K562 (cell line): ENCODE results near the gene MRI1. TPM values are rescaled to one million over a fixed set of nuclear protein-coding genes. Genes with fewer than 3 reads are reported as not detected.

ENCODE experiments used
- E2F6 ChIP-seq, 2 experiments: IDR thresholded peaks; 2 replicates each; pipeline ENCODE4 v1.6.1; 2011; ENCODE audit warnings: borderline replicate concordance in 1 of 2, control low read depth in 1 of 2, low read depth in 1 of 2, low read length in 1 of 2, mild to moderate bottlenecking in 1 of 2, mixed read lengths in 1 of 2, moderate library complexity in 1 of 2; ENCODE audit not compliant: insufficient read depth in 1 of 2, insufficient read length in 1 of 2, poor library complexity in 1 of 2, severe bottlenecking in 1 of 2; ENCODE audit errors: extremely low read depth in 1 of 2
- FOSL1 ChIP-seq: fragments of 200-800 bp; sonication (Bioruptor generic); conservative IDR thresholded peaks from 2 replicates; pipeline ENCODE4 v1.6.1; 2016; ENCODE audit warnings: missing genetic modification characterization, missing compliant biosample characterization
- JUND ChIP-seq, 2 experiments: IDR thresholded peaks; 2 replicates in 1 of 2; 3 replicates in 1 of 2; pipeline ENCODE4 v1.6.1; 2011; ENCODE audit warnings: borderline replicate concordance in 2 of 2, low read depth in 2 of 2, low read length in 2 of 2, improper control_type of control experiment in 1 of 2, missing biosample characterization in 1 of 2, missing genetic modification characterization in 1 of 2, missing genetic modification reagents in 1 of 2
- RCOR1 ChIP-seq, 2 experiments: IDR thresholded peaks; 2 replicates each; pipeline ENCODE4 v1.6.1; 2012; ENCODE audit warnings: low read depth in 2 of 2, low read length in 2 of 2, borderline replicate concordance in 1 of 2, improper control_type of control experiment in 1 of 2
- SPI1 ChIP-seq: IDR thresholded peaks from 2 replicates; pipeline ENCODE4 v1.6.1; 2011; ENCODE audit warnings: low read depth, low read length, control low read depth, borderline replicate concordance
- YY1 ChIP-seq, 3 experiments: IDR thresholded peaks; 2 replicates each; pipeline ENCODE4 v1.6.1; 2011; ENCODE audit warnings: low read length in 2 of 3, mild to moderate bottlenecking in 2 of 3, moderate library complexity in 2 of 3, borderline replicate concordance in 1 of 3, control low read depth in 1 of 3, low read depth in 1 of 3; ENCODE audit not compliant: insufficient read depth in 3 of 3, insufficient replicate concordance in 2 of 3, control insufficient read depth in 1 of 3, insufficient read length in 1 of 3; ENCODE audit errors: extremely low read depth in 1 of 3
- ZBTB40 ChIP-seq, 2 experiments: fragments of 450-650 bp in 1 of 2; sonication (generic) in 1 of 2; formaldehyde crosslinking in 1 of 2; IDR thresholded peaks; 2 replicates each; pipeline versions ENCODE4 v1.7.1 to v1.9.0; 2016 to 2022; ENCODE audit warnings: inconsistent platforms in 1 of 2, mild to moderate bottlenecking in 1 of 2, missing genetic modification reagents in 1 of 2
- polyA plus RNA-seq, 8 experiments: library from polyadenylated mRNA; depleted of rRNA in 4 of 8; stranded (reverse) in 5 of 8; unstranded in 3 of 8; fragments of >200 nt; fragmentation: Nextera tagmentation in 2 of 8; fragmentation: Illumina TruSeq in 1 of 8; extraction: Ambion mirVana in 2 of 8; extraction: Trizol in 1 of 8; gene quantifications; 2 replicates each; pipeline versions ENCODE4 v1.2.1 to v1.2.3, GENCODE V29; 2011 to 2014; ENCODE audit warnings: inconsistent platforms in 1 of 8, missing spikeins in 1 of 8
- total RNA-seq, 7 experiments: library from RNA; depleted of rRNA in 6 of 7; stranded (reverse); fragments of >200 nt in 6 of 7; fragmentation: Illumina TruSeq in 2 of 7; extraction: Trizol in 2 of 7; gene quantifications; 2 replicates each; pipeline versions ENCODE4 v1.2.1 to v1.2.3, GENCODE V29; 2011 to 2021; ENCODE audit warnings: low replicate concordance in 1 of 7
- TF ChIP-seq, protein P1 (sequence below): fragments of 450-650 bp; formaldehyde crosslinking; conservative IDR thresholded peaks from 2 replicates; pipeline ENCODE4 v1.4.0; 2022; ENCODE audit warnings: mild to moderate bottlenecking, missing genetic modification characterization
- TF ChIP-seq, protein P2 (sequence below): fragments of 450-650 bp; IDR thresholded peaks from one replicate; pipeline ENCODE4 v1.6.1; 2018; ENCODE audit warnings: mild to moderate bottlenecking, moderate library complexity; ENCODE audit not compliant: partially characterized antibody

The MRI1 gene
- total and polyA plus RNA-seq, 9 of the 15 experiments (the other 6 are each of a cell fraction or from before 2014, with no cell fraction given) = 5.5 to 57.4 (median 28.2) TPM

DNA sequence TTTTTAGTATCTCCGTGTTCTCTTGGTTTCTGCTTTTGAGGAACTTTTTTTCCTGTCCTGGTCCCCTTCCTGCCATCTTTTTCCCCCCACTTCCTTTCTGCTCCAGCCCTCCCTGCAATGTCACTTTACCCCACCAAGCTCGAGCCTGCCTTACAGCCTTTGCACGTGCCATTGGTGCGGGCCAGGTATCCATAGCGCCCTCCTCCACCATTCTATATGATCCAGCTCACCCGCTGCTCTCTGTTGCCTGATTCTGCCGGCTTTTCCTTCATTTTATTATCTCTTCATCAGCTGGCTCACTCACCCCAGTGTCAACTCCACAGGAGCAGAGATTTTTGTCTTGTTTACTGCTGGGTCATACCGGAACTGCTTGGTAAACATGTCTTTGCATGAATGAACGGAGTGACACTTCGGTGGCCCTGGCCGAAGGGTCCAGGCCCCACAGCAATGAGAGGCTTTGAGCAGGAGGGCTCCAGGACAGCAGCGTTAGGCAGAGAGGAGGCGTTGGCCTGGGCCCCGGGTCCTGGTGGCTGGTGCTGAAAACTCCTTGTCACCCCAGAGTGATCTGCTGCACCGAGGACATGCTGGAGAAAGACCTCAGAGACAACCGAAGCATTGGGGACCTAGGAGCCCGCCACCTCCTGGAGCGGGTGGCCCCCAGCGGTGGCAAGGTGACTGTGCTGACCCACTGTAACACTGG lies 1.2 kb downstream of the MRI1 start (continued):
- TF ChIP-seq YY1 (IDR thresholded peaks at IDR 0.05; ENCODE audit: borderline replicate concordance in 1 of 3, control insufficient read depth in 1 of 3, extremely low read depth in 1 of 3, insufficient read depth in 3 of 3, insufficient read length in 1 of 3, insufficient replicate concordance in 2 of 3, low read depth in 1 of 3, low read length in 2 of 3) (peak in 1 of 3 experiments; percentile 39), ZBTB40 (IDR thresholded peaks at IDR 0.05) (0 out of 2 replicates have a peak, but pooled peaks have one; percentile 21), ZBTB40 (CRISPR knock-in tag; IDR thresholded peaks at IDR 0.05) (no peak), SPI1 (0 out of 2 replicates have a peak, but pooled peaks have one; percentile 34), FOSL1 (tag) (peak; percentile 62), RCOR1 (IDR thresholded peaks at IDR 0.05; ENCODE audit: borderline replicate concordance in 1 of 2, low read depth in 2 of 2, low read length in 2 of 2) (peak in 1 of 2 experiments; percentile 69; a peak in 1 of 4 replicates), E2F6 (IDR thresholded peaks at IDR 0.05; ENCODE audit: borderline replicate concordance in 1 of 2, extremely low read depth in 1 of 2, insufficient read depth in 1 of 2, insufficient read length in 1 of 2, low read depth in 1 of 2, low read length in 1 of 2, poor library complexity in 1 of 2, severe bottlenecking in 1 of 2) (peak in 1 of 2 experiments; percentile 34), JUND (IDR thresholded peaks at IDR 0.05; ENCODE audit: borderline replicate concordance, low read depth, low read length) (0 out of 2 replicates have a peak, but pooled peaks have one; percentile 11), JUND (tag; IDR thresholded peaks at IDR 0.05; ENCODE audit: borderline replicate concordance, low read depth, low read length) (no peak; the same call in 2 of the 3 replicates)
- TF ChIP-seq, protein P1, sequence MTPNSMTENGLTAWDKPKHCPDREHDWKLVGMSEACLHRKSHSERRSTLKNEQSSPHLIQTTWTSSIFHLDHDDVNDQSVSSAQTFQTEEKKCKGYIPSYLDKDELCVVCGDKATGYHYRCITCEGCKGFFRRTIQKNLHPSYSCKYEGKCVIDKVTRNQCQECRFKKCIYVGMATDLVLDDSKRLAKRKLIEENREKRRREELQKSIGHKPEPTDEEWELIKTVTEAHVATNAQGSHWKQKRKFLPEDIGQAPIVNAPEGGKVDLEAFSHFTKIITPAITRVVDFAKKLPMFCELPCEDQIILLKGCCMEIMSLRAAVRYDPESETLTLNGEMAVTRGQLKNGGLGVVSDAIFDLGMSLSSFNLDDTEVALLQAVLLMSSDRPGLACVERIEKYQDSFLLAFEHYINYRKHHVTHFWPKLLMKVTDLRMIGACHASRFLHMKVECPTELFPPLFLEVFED = no peak
- TF ChIP-seq, protein P2, sequence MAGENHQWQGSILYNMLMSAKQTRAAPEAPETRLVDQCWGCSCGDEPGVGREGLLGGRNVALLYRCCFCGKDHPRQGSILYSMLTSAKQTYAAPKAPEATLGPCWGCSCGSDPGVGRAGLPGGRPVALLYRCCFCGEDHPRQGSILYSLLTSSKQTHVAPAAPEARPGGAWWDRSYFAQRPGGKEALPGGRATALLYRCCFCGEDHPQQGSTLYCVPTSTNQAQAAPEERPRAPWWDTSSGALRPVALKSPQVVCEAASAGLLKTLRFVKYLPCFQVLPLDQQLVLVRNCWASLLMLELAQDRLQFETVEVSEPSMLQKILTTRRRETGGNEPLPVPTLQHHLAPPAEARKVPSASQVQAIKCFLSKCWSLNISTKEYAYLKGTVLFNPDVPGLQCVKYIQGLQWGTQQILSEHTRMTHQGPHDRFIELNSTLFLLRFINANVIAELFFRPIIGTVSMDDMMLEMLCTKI = no peak
